Measurements from ENCODE around the gene PLXDC2.

DNA sequence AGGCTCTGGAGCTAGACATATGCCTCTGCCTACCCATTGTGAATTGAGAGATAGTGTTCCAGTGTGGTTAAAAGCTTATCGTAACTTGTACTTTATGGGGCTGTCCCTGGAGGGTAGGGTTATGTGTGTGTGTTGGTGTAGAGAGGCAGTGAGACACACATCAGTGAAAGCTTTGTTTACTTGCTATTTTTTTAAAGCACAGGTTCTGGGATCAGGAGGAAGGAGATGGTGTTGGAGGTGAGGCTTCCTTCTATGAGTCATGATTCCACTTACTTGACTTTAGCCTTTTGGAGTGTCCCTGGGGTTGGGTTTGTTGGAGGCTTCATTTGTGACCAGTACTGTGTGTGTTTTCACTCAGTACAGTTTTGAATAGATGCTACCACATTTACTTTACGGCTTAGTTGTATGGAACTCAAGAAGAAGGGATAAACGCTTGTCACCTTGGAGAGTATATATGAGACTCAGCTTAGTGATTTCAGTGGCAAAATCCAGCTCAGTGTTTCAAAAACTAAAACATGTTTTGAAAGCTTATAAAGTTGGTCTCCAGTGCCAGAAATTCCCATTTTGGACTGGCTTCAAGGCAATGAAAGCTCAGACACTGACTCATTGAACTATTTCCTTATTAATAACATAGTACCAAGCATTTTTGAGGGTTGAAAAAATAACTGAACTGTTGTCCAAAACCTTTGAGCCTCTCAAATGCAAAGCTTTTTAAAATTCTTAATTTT lies 106.2 kb downstream of the PLXDC2 start:
- TF ChIP-seq, protein P1, sequence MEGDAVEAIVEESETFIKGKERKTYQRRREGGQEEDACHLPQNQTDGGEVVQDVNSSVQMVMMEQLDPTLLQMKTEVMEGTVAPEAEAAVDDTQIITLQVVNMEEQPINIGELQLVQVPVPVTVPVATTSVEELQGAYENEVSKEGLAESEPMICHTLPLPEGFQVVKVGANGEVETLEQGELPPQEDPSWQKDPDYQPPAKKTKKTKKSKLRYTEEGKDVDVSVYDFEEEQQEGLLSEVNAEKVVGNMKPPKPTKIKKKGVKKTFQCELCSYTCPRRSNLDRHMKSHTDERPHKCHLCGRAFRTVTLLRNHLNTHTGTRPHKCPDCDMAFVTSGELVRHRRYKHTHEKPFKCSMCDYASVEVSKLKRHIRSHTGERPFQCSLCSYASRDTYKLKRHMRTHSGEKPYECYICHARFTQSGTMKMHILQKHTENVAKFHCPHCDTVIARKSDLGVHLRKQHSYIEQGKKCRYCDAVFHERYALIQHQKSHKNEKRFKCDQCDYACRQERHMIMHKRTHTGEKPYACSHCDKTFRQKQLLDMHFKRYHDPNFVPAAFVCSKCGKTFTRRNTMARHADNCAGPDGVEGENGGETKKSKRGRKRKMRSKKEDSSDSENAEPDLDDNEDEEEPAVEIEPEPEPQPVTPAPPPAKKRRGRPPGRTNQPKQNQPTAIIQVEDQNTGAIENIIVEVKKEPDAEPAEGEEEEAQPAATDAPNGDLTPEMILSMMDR (IDR thresholded peaks at IDR 0.05), result no peak
- TF ChIP-seq POLR2AphosphoS5 (IDR thresholded peaks at IDR 0.05; ENCODE audit: insufficient read depth in 1 of 2, low read depth in 1 of 2), result peak; percentile 6 to 11

Measured in vagina (tissue), 2 donors.